IPS DF 4.7 (cell line): Measurements from ENCODE around the gene UVRAG.

Source experiments
- DNase-seq: peaks from one replicate; pipeline ENCODE4 v3.0.0-alpha.2; 2013; ENCODE audit warnings: low spot score; ENCODE audit errors: extremely low read depth

The UVRAG gene

GRCh38 chr11:76008474-76008873 is 193.5 kb downstream of the UVRAG start:
- DNase-seq: no peak

GRCh38 chr11:76010051-76010450 is 195.0 kb downstream of the UVRAG start:
- no peak for DNase-seq

GRCh38 chr11:76013526-76013925 is 198.5 kb downstream of the UVRAG start:
- DNase-seq: no peak

GRCh38 chr11:76023236-76024068 is 208.4 kb downstream of the UVRAG start:
- no peak for DNase-seq

- no peak for DNase-seq
These were observed 210.1 kb downstream of the UVRAG start for GRCh38 chr11:76025068-76025467.

GRCh38 chr11:76025817-76026216 is 210.8 kb downstream of the UVRAG start:
- no peak for DNase-seq

GRCh38 chr11:76026281-76026680 is 211.3 kb downstream of the UVRAG start:
- no peak for DNase-seq

- DNase-seq: no peak
These were observed 211.9 kb downstream of the UVRAG start for GRCh38 chr11:76026862-76027261.

- no peak for DNase-seq
These were observed 215.3 kb downstream of the UVRAG start for GRCh38 chr11:76030286-76030685.

- DNase-seq: no peak
These were observed 216.1 kb downstream of the UVRAG start for GRCh38 chr11:76030968-76031590.

- DNase-seq: no peak
These were observed 218.7 kb downstream of the UVRAG start for GRCh38 chr11:76033699-76034098.

GRCh38 chr11:76035020-76035419 is 220.0 kb downstream of the UVRAG start:
- DNase-seq: no peak

- no peak for DNase-seq
These were observed 223.6 kb downstream of the UVRAG start for GRCh38 chr11:76038608-76039007.

GRCh38 chr11:76041208-76041607 is 226.2 kb downstream of the UVRAG start:
- DNase-seq: no peak

GRCh38 chr11:76044750-76045320 is 229.8 kb downstream of the UVRAG start:
- DNase-seq: no peak

GRCh38 chr11:76047231-76047630 is 232.2 kb downstream of the UVRAG start:
- DNase-seq: no peak

GRCh38 chr11:76047766-76048165 is 232.8 kb downstream of the UVRAG start:
- no peak for DNase-seq

- DNase-seq: no peak
These were observed 233.8 kb downstream of the UVRAG start for GRCh38 chr11:76048763-76049162.

- DNase-seq: no peak
These were observed 234.5 kb downstream of the UVRAG start for GRCh38 chr11:76049511-76049910.

- no peak for DNase-seq
These were observed 236.9 kb downstream of the UVRAG start for GRCh38 chr11:76051937-76052336.

- no peak for DNase-seq
These were observed 239.3 kb downstream of the UVRAG start for GRCh38 chr11:76054330-76054729.

GRCh38 chr11:76056876-76057275 is 241.9 kb downstream of the UVRAG start:
- DNase-seq: no peak
